SK-N-SH (cell line): ENCODE results near the gene AMELY.

ENCODE experiments used
- CHD2 ChIP-seq: fragments of 150-350 bp; IDR thresholded peaks from 2 replicates; pipeline ENCODE4 v1.6.1; 2018; ENCODE audit warnings: low read length; ENCODE audit not compliant: partially characterized antibody
- ELF1 ChIP-seq: IDR thresholded peaks from 2 replicates; pipeline ENCODE4 v1.4.0; 2012
- EP300 ChIP-seq, 2 experiments: IDR thresholded peaks; 2 replicates each; pipeline versions ENCODE4 v1.4.0 to v1.6.1; 2012; ENCODE audit warnings: borderline replicate concordance in 1 of 2, low read depth in 1 of 2, low read length in 1 of 2
- GABPA ChIP-seq: IDR thresholded peaks from 2 replicates; pipeline ENCODE4 v1.4.0; 2012; ENCODE audit warnings: low read depth, mild to moderate bottlenecking
- GATA2 ChIP-seq: sonication (generic); formaldehyde crosslinking; IDR thresholded peaks from 2 replicates; pipeline ENCODE4 v1.5.0; 2020; ENCODE audit warnings: mild to moderate bottlenecking, missing genetic modification reagents
- MEF2A ChIP-seq: IDR thresholded peaks from 2 replicates; pipeline ENCODE4 v1.4.0; 2012; ENCODE audit warnings: low read depth, borderline replicate concordance
- NRF1 ChIP-seq: IDR thresholded peaks from 2 replicates; pipeline ENCODE4 v1.6.1; 2012; ENCODE audit warnings: low read depth, mild to moderate bottlenecking, low read length
- RAD21 ChIP-seq: IDR thresholded peaks from 2 replicates; pipeline ENCODE4 v1.6.1; 2012; ENCODE audit warnings: mild to moderate bottlenecking, low read length
- RCOR1 ChIP-seq: fragments of 150-350 bp; IDR thresholded peaks from 2 replicates; pipeline ENCODE4 v1.6.1; 2017; ENCODE audit warnings: antibody characterized with exemption, low read length
- RFX5 ChIP-seq: IDR thresholded peaks from 2 replicates; pipeline ENCODE4 v1.6.1; 2012; ENCODE audit warnings: mild to moderate bottlenecking, improper control_type of control experiment, low read length
- SMC3 ChIP-seq: IDR thresholded peaks from 2 replicates; pipeline ENCODE4 v1.6.1; 2012; ENCODE audit warnings: low read depth, low read length, improper control_type of control experiment
- TF ChIP-seq, protein P1 (sequence below): fragments of 200-600 bp; sonication (generic); IDR thresholded peaks from 2 replicates; pipeline ENCODE4 v1.6.1; 2017; ENCODE audit warnings: antibody characterized with exemption, mild to moderate bottlenecking, moderate library complexity

DNA sequence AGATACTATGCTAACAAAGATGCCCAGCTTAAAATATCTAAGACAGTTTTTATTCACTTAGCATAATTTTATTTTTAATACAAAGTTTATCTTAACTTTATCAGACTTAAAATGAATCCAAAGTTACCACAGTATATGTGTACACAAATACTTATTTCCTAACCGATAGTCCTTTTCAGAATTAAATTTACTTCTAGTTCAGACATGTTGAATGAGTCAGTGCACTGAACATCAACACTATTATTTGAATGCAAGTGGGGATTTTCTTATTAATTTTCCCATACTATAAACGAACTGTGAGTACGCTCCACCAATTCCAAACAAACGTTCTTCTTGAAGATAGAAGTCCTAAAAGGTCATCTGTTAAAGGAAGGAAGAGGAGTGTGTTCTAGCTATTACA is 38.4 kb upstream of the AMELY start:
- TF ChIP-seq CHD2 (no peak), RAD21 (no peak), ELF1 (no peak), GABPA (no peak), RFX5 (no peak), RCOR1 (no peak), GATA2 (CRISPR knock-in tag) (no peak), SMC3 (no peak), EP300 (IDR thresholded peaks at IDR 0.05; ENCODE audit: borderline replicate concordance in 1 of 2, low read depth in 1 of 2, low read length in 1 of 2) (no peak), NRF1 (no peak), MEF2A (no peak)
- TF ChIP-seq, protein P1, sequence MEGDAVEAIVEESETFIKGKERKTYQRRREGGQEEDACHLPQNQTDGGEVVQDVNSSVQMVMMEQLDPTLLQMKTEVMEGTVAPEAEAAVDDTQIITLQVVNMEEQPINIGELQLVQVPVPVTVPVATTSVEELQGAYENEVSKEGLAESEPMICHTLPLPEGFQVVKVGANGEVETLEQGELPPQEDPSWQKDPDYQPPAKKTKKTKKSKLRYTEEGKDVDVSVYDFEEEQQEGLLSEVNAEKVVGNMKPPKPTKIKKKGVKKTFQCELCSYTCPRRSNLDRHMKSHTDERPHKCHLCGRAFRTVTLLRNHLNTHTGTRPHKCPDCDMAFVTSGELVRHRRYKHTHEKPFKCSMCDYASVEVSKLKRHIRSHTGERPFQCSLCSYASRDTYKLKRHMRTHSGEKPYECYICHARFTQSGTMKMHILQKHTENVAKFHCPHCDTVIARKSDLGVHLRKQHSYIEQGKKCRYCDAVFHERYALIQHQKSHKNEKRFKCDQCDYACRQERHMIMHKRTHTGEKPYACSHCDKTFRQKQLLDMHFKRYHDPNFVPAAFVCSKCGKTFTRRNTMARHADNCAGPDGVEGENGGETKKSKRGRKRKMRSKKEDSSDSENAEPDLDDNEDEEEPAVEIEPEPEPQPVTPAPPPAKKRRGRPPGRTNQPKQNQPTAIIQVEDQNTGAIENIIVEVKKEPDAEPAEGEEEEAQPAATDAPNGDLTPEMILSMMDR, result no peak
